ENCODE results near the gene SORBS1.

Gene SORBS1

DNA sequence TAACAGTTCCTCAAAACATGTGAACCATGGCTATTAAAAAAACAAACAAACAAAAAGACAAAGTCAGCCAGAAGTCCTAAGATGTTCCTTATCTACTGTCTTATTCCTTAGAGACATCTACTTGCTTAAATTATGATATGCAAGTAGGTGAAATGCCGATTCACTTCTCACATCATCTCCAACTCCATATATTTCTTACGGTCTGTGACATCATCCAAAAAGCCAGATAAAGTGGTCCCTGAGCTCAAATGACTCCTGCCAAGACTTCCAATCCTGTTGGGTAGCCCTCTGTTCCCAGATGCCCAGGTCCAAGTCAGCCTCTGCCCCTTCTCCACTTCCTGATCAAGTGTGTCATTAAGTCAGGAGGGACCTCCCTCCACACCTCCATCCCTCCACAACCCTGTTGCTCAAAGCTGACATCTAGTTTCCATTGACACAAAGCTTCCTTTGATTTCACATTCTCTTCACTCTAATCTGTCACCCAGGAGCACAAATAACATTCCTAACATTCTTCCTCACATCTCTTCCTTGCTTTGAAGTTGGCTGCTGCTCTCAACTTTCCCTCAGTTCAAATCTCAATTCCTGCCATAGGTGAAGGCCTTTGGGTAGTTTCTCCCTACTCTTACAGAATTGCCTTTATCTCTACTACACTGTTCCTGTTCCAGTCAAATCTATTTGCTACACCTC is 214.3 kb downstream of the SORBS1 start:
- DNase-seq (ENCODE audit: low read depth) = no peak

DNA sequence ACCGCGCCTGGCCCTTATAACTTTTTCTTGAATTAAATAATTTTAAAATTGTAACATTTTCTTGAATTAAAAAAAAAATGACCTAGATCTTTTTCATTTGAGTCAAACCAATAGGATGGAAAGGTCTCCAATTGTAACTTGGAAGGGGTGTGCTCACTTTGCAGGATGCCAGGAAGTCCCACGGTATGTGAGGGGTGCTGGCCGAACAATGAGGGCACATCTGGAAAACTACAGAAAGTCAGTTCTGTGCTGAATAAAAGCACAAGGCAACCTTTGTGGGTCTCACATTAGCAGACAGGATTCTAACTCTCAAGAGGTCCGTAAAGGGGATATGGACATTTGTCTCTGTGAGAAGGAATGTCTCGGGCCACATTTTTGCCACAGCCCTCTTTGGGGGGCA is 217.6 kb downstream of the SORBS1 start:
- DNase-seq (ENCODE audit: low read depth) = no peak

DNA sequence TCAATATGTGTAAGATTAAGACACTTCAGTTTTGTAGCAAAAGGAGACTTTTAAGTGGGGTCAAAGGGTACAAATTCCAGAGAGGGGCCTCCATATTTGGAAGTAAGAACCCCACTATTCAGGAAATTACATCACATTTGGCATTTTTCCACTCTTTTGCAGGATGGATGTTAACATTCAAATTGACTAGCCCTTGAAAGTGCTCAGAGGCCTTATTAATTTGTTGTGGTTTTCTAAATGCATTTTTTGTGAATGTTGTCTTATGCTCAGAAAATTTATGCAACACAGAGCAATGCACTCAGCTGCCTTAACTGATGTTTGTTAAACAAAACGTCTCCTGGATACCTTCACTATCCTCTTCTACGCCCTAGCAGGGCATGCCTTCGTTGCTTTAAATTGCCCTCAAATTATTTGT is 219.4 kb downstream of the SORBS1 start:
- no peak for DNase-seq (ENCODE audit: low read depth)

DNA sequence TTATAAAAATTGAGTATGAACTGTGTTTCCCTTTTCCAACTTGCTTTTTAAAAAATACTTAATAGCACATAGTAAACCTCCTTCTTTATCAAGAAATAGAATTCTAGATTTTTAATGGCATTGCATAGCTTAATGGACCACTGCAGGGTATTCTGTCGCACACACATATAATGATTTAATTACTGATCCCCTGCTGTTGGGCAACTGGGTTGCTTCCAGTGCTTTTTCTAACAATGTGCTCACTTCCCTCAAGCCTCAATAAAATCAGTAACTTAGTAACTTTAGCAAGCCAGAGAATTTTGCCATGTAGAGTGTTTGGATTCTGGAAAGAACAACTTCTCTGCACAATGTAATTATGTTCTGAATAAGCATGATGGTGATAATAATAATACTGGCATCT is 221.3 kb downstream of the SORBS1 start:
- no peak for DNase-seq (ENCODE audit: low read depth)

DNA sequence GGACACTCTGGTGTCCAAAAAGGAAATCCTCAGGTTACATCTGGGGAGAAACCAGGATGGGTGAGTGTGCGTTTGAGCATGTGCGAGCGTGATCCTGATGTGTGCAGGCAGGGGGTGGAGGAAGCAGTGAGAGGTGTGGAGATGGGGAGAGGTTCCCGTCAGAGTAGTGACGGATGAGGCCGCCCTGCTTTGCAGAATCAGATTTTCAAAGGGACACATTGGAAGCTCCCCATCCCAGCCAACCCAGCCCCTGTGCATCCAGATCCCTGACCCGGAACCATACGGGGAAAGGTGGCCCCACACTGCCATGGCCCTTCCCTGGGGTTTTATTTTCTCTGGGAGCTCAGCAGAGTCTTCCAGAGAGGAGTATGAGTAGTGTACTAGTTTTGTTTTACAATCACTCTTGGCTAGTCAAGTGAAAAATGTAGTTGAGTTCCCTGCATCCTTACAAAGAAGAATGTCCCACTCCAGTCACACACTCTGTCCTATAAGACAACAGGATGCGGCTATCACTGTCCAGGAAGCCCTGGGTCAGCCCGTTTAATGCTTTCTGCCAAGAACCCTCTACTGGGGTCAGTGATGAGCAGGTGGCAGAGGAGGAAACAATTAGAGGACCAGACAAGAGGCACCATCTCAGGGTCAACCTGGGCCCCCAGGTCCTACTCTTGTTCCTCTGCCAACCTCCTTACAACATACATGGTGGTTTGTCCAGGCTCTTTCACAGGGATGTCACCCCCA is 223.6 kb downstream of the SORBS1 start:
- no peak for DNase-seq (ENCODE audit: low read depth)

DNA sequence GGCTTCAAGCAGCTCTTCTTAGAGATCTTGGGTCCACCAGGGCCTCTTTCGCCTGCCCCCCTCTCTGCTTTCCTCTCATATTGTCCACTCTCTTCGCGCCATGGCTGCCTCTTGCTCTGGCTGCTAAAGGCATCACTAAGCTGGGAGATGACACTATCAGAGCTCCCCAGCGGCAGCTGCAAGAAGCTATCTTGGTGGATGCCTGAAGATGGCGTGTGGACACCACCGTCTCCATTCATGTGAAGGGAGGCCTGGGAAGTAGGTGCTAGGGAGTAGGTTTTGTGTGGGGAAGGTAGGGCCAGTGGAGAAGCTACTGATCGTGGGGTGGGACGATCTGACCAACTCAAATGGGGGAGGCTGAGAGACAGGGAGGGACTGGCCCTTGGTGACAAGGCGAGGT is 224.5 kb downstream of the SORBS1 start:
- no peak for DNase-seq (ENCODE audit: low read depth)

DNA sequence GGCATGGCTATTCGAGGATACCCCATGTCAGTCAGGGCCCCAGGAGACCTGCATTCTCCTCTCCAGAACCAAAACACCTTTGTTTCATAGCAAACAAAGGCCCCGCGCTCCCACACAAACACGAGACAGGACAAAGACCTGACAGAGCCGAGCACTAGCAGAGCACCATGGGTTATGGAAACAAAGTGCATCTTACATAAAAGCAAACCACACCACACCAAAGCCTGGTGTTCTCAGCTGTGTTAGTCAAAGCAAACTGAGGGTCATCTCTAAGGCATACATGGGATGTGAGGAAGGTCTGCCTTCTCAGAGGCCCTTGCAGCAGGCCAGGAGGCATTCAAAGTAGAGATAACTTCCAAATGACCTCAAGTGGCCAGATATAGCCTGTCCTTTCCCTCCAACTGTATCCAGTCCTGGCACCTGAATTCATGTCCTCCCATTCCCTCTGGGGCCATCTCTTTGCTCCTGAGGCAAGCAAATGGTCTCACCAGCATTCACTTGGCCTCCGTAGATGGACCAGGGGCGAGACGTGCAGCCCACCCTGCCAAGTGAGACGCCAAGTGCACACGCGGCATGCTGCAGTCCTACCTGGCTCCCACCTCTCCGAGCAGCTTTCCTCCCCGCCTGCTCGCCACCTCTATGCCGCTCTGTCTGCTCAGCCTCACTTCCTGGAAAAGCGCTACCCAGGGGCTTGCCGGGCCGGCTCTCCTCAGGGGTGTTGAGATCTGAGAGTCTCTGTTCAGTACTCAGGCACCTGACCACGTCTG is 225.1 kb downstream of the SORBS1 start:
- DNase-seq (ENCODE audit: low read depth) = no peak

DNA sequence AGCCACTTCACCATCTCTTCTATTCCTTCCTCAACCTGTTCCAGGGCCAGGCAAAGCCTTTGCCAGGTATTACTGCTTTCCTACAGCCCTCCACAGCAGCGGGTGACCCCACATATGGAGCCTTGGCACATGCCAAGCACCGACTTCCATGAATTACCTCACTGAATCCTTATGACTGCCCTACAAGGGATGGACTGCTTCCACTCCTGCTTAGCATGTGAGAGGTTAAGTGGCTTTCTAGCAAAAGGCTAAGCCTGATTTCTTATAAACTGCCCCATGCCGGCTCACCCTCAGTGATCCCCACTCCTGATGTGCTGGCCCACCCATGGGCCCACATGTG is 226.4 kb downstream of the SORBS1 start:
- no peak for DNase-seq (ENCODE audit: low read depth)

DNA sequence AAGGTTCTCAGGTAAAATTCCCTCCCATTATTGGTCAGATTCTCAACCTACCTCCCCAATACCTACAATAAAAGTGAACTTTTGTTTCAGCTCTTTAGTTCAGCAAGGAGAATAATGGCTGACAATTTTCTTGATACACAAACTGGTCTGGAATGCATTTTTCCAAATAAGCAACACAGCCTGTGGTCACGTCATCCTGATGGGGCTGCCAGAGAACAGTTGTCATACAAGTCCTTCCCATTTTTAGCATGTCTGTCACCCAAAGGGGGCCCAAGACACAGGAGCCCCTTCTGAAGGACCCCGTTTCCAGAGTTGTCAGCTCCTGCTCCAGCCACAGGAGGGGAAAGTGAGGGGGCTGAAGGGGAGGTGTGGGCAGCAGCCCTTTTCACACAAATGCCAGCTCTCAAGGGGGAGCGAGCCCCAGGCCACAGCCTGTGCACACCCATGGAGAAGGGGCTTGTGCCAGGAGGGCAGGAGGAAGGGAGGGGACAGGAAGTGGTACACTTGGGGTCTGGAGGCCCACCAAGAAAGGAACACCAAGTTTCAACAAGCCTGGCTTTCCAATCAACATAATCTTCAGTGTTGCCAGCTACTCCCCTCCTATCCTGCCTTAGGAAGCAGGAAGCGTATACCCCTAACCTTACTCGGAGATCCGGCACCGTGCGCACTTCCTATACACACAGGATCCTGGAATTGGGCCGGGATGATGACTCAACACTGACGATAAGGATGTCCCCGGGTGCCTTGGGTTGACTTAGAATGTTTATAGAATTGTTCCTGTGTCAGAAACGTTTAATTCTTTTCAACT is 227.0 kb downstream of the SORBS1 start:
- no peak for DNase-seq (ENCODE audit: low read depth)

DNA sequence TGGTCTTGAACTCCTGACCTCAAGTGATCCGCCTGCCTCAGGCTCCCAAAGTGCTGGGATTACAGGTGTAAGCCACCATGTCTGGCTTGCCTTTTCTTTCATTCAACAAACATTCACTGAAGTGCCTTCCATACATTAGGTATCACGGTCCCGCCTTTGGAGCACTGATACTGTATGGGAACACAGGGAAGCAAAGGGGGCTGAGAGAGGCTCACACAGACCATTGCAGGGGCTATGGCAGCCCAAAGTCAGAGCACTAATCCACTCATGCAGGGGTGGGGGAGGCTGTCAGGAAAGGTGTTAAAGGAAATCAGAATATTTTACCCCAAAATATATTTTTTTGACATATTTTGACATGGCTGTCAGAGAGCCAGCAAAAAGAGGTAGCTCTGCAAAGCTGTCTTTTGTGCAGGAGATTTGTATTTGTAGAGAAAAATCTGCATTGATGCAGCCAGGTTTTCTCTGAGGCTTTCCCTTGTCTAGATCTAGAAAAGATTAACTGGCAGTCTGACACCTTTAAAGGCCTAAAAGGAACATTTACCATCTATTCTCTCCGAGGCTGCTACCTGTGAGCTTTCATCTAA is 228.4 kb downstream of the SORBS1 start:
- DNase-seq (ENCODE audit: low read depth) = no peak

DNA sequence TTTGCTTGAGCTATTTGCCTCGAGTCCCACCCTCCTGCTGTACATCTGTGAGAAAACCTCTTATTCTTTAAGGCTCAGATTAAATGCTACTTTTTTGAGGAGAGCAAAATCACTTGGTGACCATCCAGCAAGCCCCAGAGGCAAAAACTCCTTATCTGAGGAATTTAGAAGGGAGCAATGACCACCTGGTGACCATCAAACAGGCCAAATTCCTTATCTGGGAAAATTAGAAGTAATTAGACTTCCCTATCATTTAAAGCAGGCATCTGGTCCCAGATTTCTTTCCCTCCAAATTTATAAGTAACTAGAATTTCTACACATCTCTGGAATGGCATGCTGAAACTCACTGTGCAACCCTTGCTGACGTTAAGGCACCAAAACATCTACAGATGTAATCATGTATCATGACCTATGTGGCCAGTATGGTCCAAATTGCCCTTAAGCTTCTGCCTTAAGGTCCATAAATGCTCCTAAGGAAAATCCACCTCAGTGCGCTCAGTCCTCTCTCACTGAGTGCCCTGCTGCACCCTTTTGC is 229.5 kb downstream of the SORBS1 start:
- DNase-seq (ENCODE audit: low read depth) = no peak

DNA sequence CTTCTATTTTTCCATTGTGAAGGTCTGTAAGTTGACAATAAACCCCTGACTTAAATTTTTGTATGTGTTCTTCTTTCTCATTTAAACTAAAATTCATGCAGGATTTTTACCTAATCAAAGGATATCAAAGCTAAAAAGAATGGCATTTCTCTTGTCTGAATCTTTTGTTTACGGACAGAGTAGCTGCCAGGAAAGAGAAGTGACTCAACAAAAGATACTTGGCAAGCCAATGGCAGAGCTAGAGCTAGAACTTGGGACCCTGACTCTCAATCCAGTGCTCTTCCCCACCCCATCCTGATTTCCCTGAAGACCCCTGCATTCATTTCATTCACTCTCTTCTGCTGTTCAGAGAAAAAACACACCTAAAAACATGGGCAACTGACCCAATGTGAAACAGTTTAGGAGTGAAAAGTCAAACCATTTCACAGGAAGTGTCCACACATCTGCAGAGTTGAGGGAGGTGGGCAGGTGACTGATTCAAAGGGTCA is 230.2 kb downstream of the SORBS1 start:
- no peak for DNase-seq (ENCODE audit: low read depth)

DNA sequence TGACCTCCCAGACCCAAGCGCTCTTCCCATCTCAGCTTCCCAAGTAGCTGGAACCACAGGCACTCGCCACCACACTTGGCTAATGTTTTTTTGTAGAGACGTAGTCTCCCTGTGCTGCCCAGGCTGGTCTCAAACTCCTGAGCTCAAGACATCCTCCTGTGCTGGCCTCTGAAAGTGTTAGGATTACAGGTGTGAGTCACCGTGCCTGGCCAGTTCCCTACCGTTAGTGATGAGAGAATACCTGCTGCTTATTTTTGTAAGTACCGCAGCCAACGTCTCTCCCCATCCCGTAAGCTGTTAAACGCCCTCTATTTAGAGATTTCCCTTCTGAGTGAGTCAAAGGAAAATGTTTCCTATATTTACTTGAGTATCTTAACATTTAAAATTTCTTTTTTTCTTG is 231.9 kb downstream of the SORBS1 start:
- DNase-seq (ENCODE audit: low read depth) = no peak

DNA sequence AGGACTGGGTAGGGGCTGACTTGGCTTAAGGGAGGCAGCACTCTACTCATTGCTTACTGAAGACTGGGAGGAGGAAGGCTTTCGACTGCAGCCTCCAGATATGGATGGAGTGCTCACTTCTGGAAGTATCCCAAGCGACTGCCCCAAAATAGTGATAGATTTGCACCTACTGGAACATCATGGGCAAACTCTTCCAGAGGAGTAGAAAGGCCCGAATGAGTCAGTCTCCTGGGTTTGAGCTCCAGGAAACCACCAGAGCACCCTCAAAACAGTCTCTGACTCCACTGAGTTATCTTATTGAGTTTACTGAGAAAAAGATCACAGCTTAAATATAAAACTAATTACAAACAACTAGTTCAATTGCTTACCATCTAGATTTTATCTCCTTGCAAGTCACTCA is 233.2 kb downstream of the SORBS1 start:
- no peak for DNase-seq (ENCODE audit: low read depth)

DNA sequence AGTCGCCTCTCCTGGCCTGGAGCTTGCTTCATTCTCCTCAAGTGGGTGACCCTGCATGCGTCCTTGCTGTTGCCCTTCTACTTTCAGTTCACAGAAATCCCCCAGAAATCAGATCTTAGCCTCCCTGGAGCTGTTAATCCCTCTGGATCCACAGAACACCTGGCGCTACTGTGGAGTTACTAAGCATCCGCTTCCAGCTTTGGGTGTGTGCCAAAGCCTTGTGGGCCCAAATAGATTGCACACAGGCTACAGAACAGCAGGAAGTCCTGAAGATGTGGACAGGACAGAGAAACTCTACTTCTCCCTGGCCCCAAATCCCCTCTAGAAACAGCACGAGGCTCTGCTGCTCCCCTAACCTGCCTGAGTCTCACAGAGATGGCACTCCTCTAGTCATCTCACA is 233.8 kb downstream of the SORBS1 start:
- DNase-seq (ENCODE audit: low read depth) = no peak

DNA sequence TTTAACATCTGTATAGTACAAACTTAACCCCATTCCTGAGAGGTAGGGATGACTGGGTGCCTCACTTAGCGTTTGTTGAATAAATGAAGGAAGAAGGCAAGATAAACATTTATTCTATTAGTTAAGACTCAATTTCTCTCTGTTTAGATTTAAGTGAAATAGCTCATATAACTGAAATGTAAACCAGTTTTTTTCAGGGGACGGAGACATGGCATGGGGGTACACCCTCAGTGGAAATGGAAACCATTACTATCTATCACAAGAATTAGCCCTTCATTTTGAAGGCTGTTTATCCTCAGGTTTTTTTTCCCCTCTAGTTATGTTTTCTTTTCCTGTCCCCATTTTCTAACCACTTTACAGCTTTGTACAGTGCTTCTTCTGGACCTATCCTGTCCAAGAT is 234.8 kb downstream of the SORBS1 start:
- DNase-seq (ENCODE audit: low read depth) = no peak

DNA sequence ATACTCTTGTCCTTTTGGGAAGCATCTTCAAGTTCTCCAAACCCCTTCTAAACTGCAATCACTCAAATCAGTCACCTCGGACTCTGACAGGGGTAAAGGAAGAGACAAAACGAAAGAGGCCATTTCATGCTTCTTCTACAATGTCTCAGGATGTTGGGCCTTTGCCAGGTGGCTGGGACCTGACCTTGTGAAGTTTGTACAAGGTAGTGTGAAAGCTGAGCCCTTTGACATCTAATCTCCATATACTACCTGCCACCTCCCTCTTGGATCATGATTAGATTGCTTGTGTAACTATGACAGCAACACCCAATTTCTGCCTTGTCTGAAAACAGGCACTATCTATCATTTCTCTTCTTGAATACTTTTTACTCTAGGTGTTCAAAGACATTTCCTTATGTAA is 235.3 kb downstream of the SORBS1 start:
- no peak for DNase-seq (ENCODE audit: low read depth)

DNA sequence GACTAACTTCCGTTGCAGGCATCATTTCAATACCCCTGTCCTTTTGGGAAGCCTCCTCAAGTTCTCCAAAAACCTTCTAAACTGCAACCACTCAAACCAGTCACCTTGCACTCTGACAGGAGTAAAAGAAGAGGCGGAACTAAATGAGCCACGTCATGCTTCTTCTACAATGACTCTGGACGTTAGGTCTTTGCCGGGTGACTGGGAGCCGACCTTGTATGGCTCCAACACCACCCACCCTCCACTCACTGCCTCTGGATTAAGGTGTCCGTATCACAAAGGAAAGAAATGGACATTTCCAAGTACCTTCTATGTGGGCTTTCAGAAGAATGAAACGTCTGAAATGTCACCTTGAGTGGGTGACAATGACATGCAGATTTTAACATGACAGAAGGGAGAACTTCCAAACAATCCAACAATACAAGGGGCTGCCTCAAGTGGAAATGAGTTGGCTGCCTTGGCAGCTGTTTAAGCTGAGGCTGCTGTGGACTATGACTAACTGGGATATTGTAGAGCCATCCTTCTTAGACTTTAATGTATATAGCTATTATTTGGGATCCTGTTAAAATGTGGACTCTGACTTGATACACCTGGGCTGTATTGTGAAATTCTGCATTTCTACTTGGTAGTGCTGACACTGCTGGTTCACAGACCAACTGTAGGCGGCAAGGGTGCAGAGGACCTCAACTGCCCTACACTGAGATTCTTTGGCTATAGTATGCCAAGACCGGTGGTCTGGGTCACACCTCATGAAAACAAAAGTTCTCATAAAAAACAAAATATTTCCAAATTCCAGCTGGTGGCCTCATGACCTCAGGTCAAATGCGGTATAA is 236.5 kb downstream of the SORBS1 start:
- DNase-seq (ENCODE audit: low read depth) = no peak

DNA sequence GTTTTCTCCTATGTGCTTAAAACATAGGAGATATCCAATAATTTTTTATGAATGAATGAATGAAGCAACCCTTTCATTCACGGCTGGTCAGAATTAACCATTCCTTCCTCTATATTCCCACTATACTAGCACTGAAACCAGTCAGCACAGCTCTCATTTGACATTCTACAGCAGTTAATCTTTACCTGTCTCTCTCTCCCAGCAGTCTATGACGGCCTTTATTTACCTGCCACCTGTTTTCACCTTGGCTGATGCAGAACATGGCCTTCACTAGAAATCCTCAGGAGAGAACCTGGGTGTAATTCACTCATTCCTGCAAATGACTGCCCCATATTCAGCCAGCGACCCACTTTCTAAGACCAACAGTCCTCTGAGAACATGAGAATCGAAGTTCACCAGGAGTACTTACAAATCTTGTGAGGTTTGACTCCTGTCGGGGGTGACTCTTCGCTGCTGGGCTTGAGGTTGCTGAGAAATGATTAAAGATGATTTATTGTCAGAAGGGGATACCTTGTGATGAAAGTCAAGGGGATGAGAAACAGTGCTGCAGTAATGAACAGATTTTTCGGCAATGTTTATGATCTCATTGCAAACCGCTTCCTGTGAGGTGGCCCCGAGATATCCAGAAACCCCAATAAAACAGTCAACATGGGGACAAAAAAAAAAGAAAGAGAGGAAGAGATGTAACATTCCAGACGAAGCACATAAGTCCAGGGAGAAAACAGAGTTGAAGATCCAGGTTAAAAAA is 239.4 kb downstream of the SORBS1 start:
- DNase-seq (ENCODE audit: low read depth) = no peak

DNA sequence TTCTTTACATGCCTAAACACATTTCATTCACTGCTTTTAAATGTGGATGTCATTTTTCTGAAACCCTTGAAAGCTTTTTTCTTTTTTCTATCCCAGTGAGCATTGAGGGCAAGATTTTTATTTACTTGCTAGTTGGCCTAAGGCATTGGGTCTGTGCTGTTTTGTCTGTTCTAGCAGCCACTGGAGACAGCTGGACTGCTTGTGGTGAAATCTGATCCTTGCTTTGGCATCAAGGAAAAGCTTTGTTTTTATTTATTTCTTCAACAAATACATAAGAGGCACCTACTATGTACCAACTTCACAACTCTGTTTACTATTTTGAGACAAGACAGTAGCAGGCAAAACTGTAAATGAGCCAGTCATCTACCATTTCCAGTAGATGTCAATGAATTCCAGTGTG is 241.9 kb downstream of the SORBS1 start:
- no peak for DNase-seq (ENCODE audit: low read depth)
